Activated gamma-delta T cell (primary cell): ENCODE data around the gene PPP1R1C.

ENCODE experiments used
- DNase-seq: peaks from one replicate; lab custom pipeline; 2025; lab: John Stamatoyannopoulos, UW

PPP1R1C gene

GRCh38 chr2:181971032-181971431 is 14.6 kb upstream of the PPP1R1C start:
- no peak for DNase-seq

- no peak for DNase-seq
Measured at GRCh38 chr2:181972431-181973170, 13.1 kb upstream of the PPP1R1C start.

GRCh38 chr2:181973171-181973783 is 12.4 kb upstream of the PPP1R1C start:
- DNase-seq, result no peak

GRCh38 chr2:181977661-181978350 is 7.8 kb upstream of the PPP1R1C start:
- DNase-seq, result no peak

GRCh38 chr2:181978351-181979150 is 7.1 kb upstream of the PPP1R1C start:
- DNase-seq, result no peak

- no peak for DNase-seq
Measured at GRCh38 chr2:181984060-181984459, 1.6 kb upstream of the PPP1R1C start.

- DNase-seq, result no peak
Measured at GRCh38 chr2:181984814-181985631, 630 bp upstream of the PPP1R1C start.

- no peak for DNase-seq
Measured at GRCh38 chr2:181988154-181988924, 2.7 kb downstream of the PPP1R1C start.

GRCh38 chr2:181989099-181989498 is 3.4 kb downstream of the PPP1R1C start:
- no peak for DNase-seq

GRCh38 chr2:181991171-181991885 is 5.7 kb downstream of the PPP1R1C start:
- DNase-seq, result no peak

GRCh38 chr2:181992776-181993175 is 7.1 kb downstream of the PPP1R1C start:
- no peak for DNase-seq

- no peak for DNase-seq
Measured at GRCh38 chr2:181995289-181995688, 9.6 kb downstream of the PPP1R1C start.

- no peak for DNase-seq
Measured at GRCh38 chr2:181998041-181998835, 12.6 kb downstream of the PPP1R1C start.

- DNase-seq, result no peak
Measured at GRCh38 chr2:181998891-181999654, 13.4 kb downstream of the PPP1R1C start.

- DNase-seq, result no peak
Measured at GRCh38 chr2:181999911-182000310, 14.3 kb downstream of the PPP1R1C start.

- no peak for DNase-seq
Measured at GRCh38 chr2:182004945-182005520, 19.4 kb downstream of the PPP1R1C start.

- no peak for DNase-seq
Measured at GRCh38 chr2:182006595-182007341, 21.1 kb downstream of the PPP1R1C start.
